ENCODE data around the gene IFT80.

- TF ChIP-seq, protein P1, sequence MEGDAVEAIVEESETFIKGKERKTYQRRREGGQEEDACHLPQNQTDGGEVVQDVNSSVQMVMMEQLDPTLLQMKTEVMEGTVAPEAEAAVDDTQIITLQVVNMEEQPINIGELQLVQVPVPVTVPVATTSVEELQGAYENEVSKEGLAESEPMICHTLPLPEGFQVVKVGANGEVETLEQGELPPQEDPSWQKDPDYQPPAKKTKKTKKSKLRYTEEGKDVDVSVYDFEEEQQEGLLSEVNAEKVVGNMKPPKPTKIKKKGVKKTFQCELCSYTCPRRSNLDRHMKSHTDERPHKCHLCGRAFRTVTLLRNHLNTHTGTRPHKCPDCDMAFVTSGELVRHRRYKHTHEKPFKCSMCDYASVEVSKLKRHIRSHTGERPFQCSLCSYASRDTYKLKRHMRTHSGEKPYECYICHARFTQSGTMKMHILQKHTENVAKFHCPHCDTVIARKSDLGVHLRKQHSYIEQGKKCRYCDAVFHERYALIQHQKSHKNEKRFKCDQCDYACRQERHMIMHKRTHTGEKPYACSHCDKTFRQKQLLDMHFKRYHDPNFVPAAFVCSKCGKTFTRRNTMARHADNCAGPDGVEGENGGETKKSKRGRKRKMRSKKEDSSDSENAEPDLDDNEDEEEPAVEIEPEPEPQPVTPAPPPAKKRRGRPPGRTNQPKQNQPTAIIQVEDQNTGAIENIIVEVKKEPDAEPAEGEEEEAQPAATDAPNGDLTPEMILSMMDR (IDR thresholded peaks at IDR 0.05; ENCODE audit: low read length), result no peak
- TF ChIP-seq EZH2 (IDR thresholded peaks at IDR 0.05; ENCODE audit: borderline replicate concordance, low read length), result no peak
Observed at GRCh38 chr3:160393346-160394008, 5.5 kb downstream of the IFT80 start.

Measured in OCI-LY1 (cell line).